Measurements from ENCODE around the gene NUP93. TPM values are rescaled to one million over a fixed set of nuclear protein-coding genes. Genes with fewer than 3 reads are reported as not detected.

Gene NUP93
- total and polyA plus RNA-seq, 9 of the 15 experiments (the other 6 are each of a cell fraction or from before 2014, with no cell fraction given): 92.0 to 162 (median 121) TPM

- H3K27me3 ChIP-seq (ENCODE audit: control insufficient read depth in 2 of 2, insufficient read depth in 2 of 2, low read length in 2 of 2): peaks cover 3 to 17% of the 10 kb centered on the region in 2 experiments; a peak in 4 of 5 replicates
- FAIRE-seq: no peak
Observed at GRCh38 chr16:56702836-56703235, 27.1 kb upstream of the NUP93 start.

GRCh38 chr16:56708525-56709442, 21.1 kb upstream of the NUP93 start:
- Histone ChIP-seq H3K27me3 (ENCODE audit: control insufficient read depth in 2 of 2, insufficient read depth in 2 of 2, low read length in 2 of 2) (peaks cover 11 to 31% of the 10 kb centered on the region in 2 experiments), H3K79me2 (ENCODE audit: control insufficient read depth, insufficient read depth, low read length) (no peaks in the 10 kb centered on the region), H2AFZ (ENCODE audit: low read depth, low read length) (no peak overlapping the region), H3K36me3 (ENCODE audit: control insufficient read depth, insufficient read depth, low read length) (no peaks in the 10 kb centered on the region), H3K4me1 (replicated peaks in 1 of 2; ENCODE audit: control insufficient read depth in 2 of 2, insufficient read depth in 2 of 2, low read length in 2 of 2) (no peaks in the 10 kb centered on the region), H3K9me1 (ENCODE audit: control insufficient read depth, insufficient read depth, low read length) (no peaks in the 10 kb centered on the region), H3K4me2 (ENCODE audit: insufficient read depth, low read length) (no peak overlapping the region), H3K9ac (ENCODE audit: insufficient read depth in 1 of 2, low read depth in 2 of 2, low read length in 2 of 2) (no peak overlapping the region), H3K9me3 (replicated peaks; ENCODE audit: control insufficient read depth, insufficient read depth, low read depth, low read length) (no peaks in the 10 kb centered on the region), H4K20me1 (replicated peaks; ENCODE audit: control insufficient read depth, insufficient read depth, low read length) (no peaks in the 10 kb centered on the region), H3K27ac (ENCODE audit: extremely low read depth, low read depth, low read length) (no peak overlapping the region), H3K4me3 (no peak overlapping the region)
- no TSS peak for BruUV-seq (replicated peaks)
- POLR2A ChIA-PET: interaction anchor here (0.6 to 1.2 kb wide), 5 partner anchors 11 to 35 kb away, joined by 3 to 4 read pairs (median 3); partner anchors contain the start of gene MT1X
- no peak for FAIRE-seq
- no peak for DNase-seq (ENCODE audit: extremely low read depth in 1 of 4, low spot score in 3 of 4)
- 1% methylated on average over 13 of the region's 13 CpGs for WGBS (ENCODE audit: insufficient coverage, low coverage, missing lambda C conversion rate)
- intact Hi-C loops (cut with micrococcal nuclease): no loop called here
- CTCF ChIA-PET (ENCODE audit: low intra/inter-chr PET ratio): no interaction called here
- no peak for ATAC-seq
- in situ Hi-C loops (cut with MboI): no loop called here
- no peak for TF ChIP-seq PML (IDR thresholded peaks at IDR 0.05; ENCODE audit: low read length)
- TF ChIP-seq CBFB (CRISPR knock-in tag; IDR thresholded peaks at IDR 0.05): no peak
- TF ChIP-seq, protein P1, sequence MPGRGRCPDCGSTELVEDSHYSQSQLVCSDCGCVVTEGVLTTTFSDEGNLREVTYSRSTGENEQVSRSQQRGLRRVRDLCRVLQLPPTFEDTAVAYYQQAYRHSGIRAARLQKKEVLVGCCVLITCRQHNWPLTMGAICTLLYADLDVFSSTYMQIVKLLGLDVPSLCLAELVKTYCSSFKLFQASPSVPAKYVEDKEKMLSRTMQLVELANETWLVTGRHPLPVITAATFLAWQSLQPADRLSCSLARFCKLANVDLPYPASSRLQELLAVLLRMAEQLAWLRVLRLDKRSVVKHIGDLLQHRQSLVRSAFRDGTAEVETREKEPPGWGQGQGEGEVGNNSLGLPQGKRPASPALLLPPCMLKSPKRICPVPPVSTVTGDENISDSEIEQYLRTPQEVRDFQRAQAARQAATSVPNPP (IDR thresholded peaks at IDR 0.05; ENCODE audit: borderline replicate concordance, insufficient read depth, insufficient read length): no peak
- TF ChIP-seq MTA2 (IDR thresholded peaks at IDR 0.05; ENCODE audit: low read depth): no peak
- TF ChIP-seq MTA3 (IDR thresholded peaks at IDR 0.05; ENCODE audit: borderline replicate concordance): no peak
- TF ChIP-seq CXXC5 (CRISPR knock-in tag; IDR thresholded peaks at IDR 0.05): no peak
- TF ChIP-seq PHF20 (IDR thresholded peaks at IDR 0.05; ENCODE audit: partially characterized antibody): no peak
- TF ChIP-seq TBL1XR1 (IDR thresholded peaks at IDR 0.05; ENCODE audit: low read length in 2 of 2): no peak
- TF ChIP-seq IRF1 (CRISPR knock-in tag; IDR thresholded peaks at IDR 0.05; ENCODE audit: borderline replicate concordance): no peak

More at GRCh38 chr16:56702836-56703235, 27.1 kb upstream of the NUP93 start:
- no peaks in the 10 kb centered on the region for H3K9me3 ChIP-seq (replicated peaks; ENCODE audit: control insufficient read depth, insufficient read depth, low read depth, low read length)
- DNase-seq (ENCODE audit: extremely low read depth in 1 of 4, low spot score in 3 of 4): no peak
- POLR2A ChIA-PET: no interaction called here
- peak overlapping the region; percentile 21; the same call in 1 of the 2 replicates for H2AFZ ChIP-seq (ENCODE audit: low read depth, low read length)
- H3K36me3 ChIP-seq (ENCODE audit: control insufficient read depth, insufficient read depth, low read length): no peaks in the 10 kb centered on the region
- H3K27ac ChIP-seq (ENCODE audit: extremely low read depth, low read depth, low read length): no peak overlapping the region
- H3K4me3 ChIP-seq: no peak overlapping the region
- intact Hi-C loops (cut with micrococcal nuclease) (loop anchor here (1.0 kb wide), 5 partner anchors 29 to 371 kb away; partner anchors contain the start of gene MT2A), in situ Hi-C loops (cut with MboI) (loop anchor here (5.0 kb wide), 1 partner anchor 126 kb away; no protein-coding TSS in a partner anchor)
- BruUV-seq (replicated peaks): no TSS peak
- WGBS (ENCODE audit: insufficient coverage, low coverage, missing lambda C conversion rate): 15% methylated on average over 5 of the region's 5 CpGs
- H3K9ac ChIP-seq (ENCODE audit: insufficient read depth in 1 of 2, low read depth in 2 of 2, low read length in 2 of 2): no peak overlapping the region
- H3K9me1 ChIP-seq (ENCODE audit: control insufficient read depth, insufficient read depth, low read length): no peaks in the 10 kb centered on the region
- H3K4me1 ChIP-seq (replicated peaks in 1 of 2; ENCODE audit: control insufficient read depth in 2 of 2, insufficient read depth in 2 of 2, low read length in 2 of 2): no peaks in the 10 kb centered on the region
- CTCF ChIA-PET (ENCODE audit: low intra/inter-chr PET ratio): interaction anchor here (0.6 to 2.2 kb wide), 8 partner anchors 29 to 385 kb away, joined by 3 to 26 read pairs (median 4); no protein-coding TSS in a partner anchor
- no peaks in the 10 kb centered on the region for H4K20me1 ChIP-seq (replicated peaks; ENCODE audit: control insufficient read depth, insufficient read depth, low read length)
- no peak for ATAC-seq
- no peak overlapping the region for H3K4me2 ChIP-seq (ENCODE audit: insufficient read depth, low read length)
- TF ChIP-seq RFX1 (IDR thresholded peaks at IDR 0.05): peak; percentile 42; the same call in 1 of the 2 replicates
- no peak for TF ChIP-seq RBM22 (IDR thresholded peaks at IDR 0.05; ENCODE audit: low read depth, low read length, poor library complexity, severe bottlenecking)
- no peaks in the 10 kb centered on the region for H3K79me2 ChIP-seq (ENCODE audit: control insufficient read depth, insufficient read depth, low read length)

Measured in K562 (cell line).